GM19240 (cell line): ENCODE results near the gene CHRNA7.

Experiments
- DNase-seq: peaks from one replicate; pipeline ENCODE4 v3.0.0; 2011; ENCODE audit warnings: low spot score; ENCODE audit not compliant: insufficient read length

The CHRNA7 gene

DNA sequence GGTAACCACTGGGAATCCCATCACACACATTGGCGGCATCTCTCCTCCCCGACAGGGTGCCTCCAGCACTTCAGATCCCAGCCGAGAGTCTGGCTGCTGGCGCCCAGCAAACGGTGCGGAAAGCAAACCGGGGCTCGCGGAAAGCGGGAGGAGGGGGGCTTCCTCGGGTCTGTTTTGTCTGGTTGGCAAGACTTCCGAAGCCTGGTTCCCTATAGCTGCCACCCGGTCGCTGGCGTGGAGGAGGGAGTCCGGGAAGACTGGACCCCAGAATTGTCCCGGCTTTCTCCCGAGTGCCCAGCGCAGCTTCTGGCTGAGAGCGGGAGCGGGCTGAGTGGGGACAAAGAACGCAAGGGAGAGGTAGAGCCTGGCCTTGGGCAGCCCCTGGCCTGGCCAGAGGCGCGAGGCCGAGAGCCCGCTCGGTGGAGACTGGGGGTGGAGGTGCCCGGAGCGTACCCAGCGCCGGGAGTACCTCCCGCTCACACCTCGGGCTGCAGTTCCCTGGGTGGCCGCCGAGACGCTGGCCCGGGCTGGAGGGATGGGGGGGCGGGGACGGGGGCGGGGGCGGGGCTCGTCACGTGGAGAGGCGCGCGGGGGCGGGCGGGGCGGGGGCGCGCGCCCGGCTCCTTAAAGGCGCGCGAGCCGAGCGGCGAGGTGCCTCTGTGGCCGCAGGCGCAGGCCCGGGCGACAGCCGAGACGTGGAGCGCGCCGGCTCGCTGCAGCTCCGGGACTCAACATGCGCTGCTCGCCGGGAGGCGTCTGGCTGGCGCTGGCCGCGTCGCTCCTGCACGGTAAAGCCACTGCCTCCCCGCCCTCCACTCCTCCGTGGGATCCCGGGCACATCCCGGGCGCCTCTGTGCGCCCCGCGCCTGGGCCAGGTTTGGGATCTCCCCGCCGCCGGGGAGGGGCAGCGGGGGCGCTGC is at the start of gene CHRNA7:
Gene CHRNA7 (plus strand): TSS at position 654 of the 920 bp plus-strand sequence. CDS start 80 bp downstream, at position 734.
- DNase-seq, result no peak

DNA sequence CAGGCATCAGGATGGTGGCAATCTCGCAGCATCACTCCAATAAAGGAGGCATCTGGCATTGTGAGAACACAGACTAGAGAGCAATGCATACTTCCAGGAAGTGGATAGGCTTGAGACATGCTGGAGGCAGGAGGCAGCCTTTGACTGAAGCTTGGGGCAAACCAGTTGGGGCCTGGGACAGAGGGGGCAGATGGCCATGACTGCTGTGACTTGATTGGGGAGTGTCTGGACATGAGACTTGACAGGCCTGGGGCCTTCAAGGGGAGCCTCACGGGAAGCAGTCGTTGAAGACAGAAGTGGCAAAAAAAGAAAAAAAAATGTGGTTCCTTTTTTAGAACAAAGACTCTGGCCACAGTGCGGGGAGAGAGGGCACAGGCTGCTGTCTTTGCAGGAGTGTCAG is 44.7 kb upstream of the CHRNA7 start:
- DNase-seq, result no peak

DNA sequence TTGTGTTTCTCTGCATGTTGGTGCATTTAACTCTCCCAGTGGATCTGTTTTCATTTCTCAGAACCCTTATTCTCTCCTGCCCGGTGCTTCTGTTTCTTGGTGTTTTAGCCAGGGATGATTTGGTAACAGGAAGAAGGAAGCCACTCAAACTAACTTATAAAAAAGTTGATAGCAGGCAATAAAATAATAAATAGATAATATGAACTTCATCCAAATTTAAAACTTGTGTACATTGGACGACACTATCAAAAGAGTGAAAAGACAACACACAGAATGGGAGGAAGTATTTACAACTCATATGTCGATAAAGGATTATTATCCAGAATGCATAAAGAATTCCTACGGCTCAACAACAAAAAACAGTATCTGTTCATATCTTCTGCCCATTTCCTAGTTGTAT is 37.3 kb upstream of the CHRNA7 start:
- DNase-seq, result no peak

DNA sequence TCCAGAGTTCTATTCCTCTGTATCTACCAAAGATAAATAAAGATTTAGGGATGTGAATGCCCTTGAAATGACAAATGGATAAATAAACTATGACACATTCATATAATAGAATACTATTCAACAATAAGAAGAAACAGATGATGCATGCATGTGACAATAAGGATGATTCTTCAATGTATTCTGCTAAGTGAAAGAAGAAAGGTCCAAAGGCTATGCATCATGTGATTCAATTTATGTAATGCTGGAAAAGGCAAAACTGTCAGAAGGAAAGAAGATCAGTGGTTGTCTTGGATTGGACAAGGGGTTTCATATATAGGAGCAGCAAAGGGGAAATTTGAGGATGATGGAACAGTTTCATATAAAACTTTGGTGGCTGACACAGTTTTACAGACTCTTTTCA is 32.6 kb upstream of the CHRNA7 start:
- DNase-seq, result no peak

DNA sequence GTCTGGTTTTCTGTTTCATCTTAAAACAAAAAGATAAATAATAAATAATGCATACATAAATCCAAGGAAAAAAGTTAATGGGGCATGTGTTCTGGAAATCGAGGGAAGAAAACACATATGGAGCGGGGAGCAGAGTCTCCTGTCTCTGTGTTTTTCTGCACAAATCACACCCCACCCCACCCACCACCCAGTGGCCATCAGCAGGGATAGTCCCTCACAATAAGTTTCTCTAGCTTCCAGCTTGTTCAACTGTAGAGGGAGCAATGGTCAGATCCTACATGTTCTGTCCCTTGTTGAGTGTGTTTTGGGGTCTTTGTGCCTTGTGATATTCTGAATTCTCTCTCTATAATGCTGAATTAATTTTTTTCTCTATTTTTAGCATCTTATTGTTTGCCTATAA is 26.8 kb upstream of the CHRNA7 start:
- DNase-seq, result no peak

DNA sequence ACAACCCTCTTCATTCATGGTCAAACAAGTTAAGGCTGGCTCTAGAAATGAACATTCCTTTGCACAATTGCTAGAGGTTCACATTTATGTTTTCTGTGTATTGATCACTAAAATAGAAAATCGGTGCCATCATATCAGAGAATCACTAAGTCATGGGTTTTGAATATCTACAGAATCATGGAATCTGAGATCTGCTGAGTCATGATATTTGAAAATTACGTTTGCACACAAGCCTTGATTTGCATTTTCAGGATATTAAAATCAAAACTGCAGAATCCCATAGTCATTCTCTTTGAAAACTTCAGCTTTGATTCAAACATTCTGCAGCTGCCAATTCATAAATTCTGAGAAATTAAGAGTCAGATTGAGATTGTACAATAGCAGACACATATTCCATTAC is 26.1 kb upstream of the CHRNA7 start:
- DNase-seq, result no peak

DNA sequence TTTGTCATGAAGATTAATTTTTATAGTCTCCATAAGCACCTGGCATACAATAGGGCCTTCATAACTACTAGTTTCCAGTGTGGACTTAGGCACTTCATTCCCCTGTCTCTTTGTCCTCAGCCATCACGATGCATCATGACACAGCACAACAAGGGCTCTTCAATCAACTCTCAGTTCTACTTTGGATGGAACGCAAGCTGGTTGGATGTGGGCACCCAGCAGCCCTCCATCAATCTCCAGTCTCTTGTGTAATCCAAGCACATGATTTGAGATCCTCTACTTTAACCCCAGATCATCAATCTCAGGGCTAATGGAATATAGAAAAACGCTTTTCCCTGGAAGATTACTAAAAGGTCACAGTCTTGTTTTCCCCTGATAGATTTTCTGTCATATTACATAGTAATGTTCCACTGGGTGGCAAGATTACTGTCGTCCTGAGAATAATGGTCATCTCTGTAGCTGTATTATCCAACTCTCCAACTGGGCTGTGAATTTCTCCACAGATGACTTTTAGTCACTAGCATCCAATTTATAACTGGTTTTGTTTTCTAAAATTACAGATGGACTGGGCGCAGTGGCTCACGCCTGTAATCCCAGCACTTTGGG is 22.9 kb upstream of the CHRNA7 start:
- no peak for DNase-seq

DNA sequence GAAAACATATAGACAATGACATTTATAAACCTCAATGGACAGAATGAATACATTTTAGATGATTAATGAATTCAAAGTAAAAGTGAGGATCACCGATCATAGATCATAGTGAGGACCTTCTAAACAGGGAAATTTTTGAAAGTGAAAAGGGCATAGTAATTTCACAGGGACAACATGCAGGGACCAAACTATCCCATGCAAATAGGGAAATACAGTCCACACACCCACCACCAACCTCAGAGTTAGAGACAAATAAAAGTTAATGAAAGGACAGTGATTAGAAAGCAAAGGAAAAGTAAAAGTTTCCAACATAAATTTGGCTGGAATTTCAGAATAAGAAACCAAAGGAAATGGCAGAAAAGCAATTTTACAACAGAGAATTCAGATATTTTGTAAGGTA is 15.4 kb upstream of the CHRNA7 start:
- no peak for DNase-seq

DNA sequence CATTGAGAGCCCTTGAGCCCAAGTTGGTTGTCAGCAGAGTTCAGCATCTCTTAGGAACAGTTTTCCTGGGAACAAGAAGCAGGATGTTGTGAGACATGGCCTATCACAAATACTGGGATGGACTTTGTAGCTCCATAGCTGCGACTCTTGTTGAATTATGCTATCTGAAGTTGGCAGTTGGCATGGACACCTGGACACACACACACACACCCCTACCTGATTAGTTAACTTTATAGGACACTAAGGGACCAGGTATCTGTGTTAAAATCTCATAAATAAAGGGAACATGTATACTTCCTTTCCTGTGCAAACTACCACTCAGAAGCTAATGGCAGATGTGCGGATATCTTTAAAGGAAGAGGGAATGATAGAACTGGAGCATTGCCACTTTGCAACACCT is 10.2 kb upstream of the CHRNA7 start:
- DNase-seq, result no peak

DNA sequence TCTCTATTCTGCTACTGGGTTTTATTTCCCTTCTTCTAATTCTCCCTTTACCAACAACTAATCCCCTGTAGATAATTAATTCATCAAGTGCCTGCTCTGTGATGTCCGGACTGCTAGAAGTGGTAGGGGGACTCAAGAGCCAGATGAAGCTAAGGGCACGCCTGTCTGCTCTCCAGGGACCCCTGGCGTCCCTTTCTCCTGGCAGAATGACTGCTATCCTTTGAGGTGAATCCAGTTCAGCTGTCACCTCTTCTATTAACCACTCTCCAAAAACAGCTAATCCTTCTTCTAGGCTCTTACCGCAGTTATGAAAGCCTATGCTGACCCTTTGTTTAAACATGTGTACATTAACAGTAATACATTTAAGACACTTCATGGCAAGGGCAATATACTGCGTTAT is 1.4 kb upstream of the CHRNA7 start:
- DNase-seq, result no peak

DNA sequence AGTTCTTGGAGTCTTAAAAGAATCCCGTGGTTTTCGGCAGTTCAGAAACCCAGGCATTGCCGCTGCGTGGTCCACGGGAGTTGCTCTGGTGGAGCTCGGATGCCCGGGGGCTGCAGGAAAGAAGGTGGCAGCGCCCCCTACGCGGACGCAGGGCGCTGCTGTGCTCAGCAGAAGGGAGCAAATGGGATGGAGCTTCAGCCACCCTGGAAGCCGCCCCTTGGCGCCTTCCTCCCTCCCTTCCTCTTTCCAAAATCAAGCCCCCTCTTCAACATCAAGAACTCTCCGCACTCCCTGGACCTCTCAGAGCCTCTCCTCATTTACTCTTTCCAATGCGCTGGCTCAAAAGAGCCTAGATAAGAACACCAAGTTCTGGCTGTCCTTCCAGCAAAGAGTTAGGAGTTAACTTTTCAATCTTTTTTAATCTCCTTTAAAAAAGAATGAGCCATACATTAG is 880 bp upstream of the CHRNA7 start:
- no peak for DNase-seq

DNA sequence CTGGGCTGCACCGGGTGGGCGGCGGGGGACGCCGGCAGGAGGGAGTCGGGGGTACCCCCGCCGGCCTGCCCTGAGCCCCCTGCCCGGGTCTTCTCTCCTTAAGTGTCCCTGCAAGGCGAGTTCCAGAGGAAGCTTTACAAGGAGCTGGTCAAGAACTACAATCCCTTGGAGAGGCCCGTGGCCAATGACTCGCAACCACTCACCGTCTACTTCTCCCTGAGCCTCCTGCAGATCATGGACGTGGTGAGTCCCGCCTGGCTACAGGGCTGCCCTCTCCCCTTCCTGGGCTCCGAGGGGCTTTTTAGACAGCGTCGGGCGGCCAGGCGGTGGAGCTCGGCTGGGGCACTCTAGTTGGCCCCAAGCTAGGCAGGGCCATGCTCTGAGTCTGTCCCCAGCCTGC is 480 bp downstream of the CHRNA7 start:
- DNase-seq, result no peak

DNA sequence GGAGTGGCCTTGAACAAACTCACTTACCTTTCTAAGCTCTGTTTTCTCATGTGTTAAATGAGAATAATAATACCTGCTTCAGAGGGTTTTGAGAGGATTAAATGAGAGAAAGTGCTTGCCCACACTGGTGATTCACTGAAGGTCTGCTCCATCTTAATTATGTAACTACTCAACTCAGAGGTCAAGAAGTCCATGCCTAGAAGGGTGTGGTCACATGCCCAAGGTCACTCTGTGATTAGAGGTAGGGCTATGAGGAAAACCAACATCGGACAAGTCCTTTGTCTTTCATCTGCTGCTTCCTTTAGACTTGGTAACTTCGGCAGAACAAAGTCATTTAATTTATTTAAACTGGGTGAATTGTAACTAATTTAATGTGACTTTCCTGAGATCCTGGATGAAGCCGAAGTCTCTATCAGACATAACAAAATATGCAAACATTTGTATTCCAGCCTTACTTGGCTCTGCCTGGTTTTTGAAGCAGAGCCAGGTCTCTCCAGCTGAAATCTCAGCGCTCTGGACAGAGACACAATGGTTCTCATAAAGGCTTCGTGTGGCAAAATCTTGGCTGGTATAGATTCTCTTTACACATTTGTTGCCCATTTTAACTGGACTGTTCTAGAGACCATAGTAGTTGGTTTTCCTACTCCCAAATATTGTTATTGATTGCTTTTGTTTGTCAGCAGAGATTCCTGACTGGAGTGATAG is 3.0 kb downstream of the CHRNA7 start:
- no peak for DNase-seq

DNA sequence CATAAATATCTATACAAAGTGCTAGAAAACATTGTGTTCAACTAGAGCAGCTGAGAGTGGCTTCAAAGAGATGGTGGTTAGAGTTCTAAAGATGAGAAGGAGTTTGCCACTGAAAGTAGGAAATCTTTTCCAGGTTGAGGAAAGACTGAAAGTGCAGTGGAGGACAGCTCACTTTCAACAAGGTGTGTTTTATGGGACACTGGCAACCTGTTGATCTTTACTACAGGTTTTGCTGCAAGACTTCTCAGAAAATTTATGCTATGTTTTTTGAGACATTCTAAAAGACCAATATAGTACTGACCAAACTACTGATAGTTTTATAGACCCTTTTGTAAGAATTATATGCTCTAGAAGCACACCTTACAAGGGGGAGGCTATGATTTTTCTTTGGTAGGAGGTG is 3.8 kb downstream of the CHRNA7 start:
- no peak for DNase-seq

DNA sequence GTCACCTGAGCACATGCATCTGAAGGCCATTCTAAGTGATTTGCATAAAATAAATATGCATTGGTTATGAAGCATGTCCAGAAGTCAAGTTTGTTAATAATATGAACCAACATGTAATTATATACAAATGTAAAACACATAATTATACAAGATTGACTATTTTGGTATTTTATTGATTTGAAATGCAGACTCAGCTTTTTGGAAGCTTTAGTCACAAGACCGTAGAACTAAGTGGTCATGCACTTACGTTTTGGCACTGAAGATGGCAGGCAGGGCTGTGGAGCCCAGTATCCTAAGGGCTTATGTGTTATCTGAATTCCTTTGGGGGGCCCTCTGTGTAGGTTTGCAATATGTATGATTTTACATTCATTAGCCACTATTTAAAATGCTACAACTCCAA is 5.0 kb downstream of the CHRNA7 start:
- no peak for DNase-seq

DNA sequence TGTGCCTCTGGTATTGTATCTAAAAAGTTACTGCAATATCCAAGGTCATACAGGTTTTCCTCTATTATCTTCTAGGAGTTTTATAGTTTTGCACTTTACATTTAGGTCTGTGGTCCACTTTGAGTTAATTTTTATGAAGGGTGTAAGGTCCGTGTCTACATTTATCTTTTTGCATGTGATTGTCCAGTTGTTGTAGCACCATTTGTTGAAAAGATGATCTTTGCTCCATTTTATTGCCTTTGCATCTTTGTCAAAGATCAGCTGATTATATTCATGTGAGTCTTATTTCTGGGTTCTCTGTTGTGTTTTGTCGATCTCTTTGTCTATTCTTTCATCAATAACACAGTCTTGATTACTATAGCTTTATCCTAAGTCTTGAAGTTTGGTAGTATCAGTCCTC is 6.7 kb downstream of the CHRNA7 start:
- no peak for DNase-seq

DNA sequence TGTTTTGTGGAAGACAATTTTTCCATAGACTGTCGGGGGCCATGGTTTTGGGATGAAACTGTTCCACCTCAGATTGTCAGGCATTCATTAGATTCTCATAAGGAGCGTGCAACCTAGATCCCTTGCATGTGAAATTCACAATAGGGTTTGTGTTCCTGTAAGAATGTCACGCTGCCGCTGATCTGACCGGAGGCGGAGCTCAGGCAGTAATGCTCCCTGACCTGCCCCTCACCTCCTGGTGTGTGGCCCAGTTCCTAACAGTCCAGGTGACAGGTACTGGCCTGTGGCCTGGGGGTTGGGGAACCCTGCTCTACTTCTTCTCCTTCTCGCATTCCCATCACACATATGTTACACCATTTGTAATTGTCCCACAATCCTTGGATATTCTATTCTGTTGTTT is 11.0 kb downstream of the CHRNA7 start:
- DNase-seq, result no peak

DNA sequence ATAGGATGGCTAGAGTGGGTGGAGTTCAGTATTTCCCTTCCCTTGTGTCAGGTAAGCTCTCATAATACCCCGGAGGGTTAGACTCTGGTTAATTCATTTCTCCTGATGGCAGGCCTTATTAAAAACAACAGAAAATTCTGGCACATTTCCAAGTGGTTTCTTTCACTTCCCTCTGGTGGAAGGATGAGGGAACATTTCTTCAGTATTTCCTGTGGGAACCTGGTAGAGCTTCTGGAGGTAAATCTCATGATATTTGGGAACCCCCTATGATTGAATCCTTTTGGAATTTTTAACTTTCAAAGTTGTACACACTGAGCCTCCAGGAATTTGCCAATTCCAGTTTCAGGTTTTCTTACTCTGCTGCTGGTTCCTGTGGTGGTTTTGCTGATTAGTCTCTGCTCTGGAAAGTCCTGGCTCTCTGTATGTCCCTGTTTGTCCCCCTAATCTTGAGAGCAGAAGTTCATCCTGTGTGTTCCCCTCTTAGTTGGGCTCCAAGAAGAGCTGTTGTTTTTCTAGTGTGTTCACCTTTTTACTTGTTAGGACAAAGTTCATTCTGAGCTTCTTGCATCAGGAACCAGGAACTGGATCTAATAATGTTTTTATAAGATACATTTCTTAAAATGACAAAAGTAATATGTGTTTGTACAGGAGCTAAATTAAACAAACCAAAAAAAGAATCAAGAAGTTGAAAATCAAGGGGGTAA is 12.1 kb downstream of the CHRNA7 start:
- DNase-seq, result no peak

DNA sequence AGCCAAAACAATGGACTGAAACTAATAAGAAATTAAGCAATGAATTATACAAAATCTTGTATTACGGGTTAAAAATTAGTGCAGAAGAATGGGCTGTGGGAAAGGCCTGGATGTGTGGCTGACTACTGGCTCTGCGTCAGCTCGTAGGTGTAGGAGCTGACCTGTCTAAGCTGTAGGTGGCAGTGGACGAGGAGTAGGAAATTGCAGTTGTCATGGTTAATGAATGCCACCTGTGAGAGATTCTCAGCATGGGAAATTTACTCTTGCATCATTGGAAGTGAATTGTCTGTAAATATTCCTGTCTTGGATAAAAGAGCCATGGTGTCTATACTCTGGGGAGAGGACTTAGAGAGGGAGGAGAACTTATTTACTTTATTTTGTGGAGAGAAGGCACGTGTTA is 23.4 kb downstream of the CHRNA7 start:
- DNase-seq, result no peak

DNA sequence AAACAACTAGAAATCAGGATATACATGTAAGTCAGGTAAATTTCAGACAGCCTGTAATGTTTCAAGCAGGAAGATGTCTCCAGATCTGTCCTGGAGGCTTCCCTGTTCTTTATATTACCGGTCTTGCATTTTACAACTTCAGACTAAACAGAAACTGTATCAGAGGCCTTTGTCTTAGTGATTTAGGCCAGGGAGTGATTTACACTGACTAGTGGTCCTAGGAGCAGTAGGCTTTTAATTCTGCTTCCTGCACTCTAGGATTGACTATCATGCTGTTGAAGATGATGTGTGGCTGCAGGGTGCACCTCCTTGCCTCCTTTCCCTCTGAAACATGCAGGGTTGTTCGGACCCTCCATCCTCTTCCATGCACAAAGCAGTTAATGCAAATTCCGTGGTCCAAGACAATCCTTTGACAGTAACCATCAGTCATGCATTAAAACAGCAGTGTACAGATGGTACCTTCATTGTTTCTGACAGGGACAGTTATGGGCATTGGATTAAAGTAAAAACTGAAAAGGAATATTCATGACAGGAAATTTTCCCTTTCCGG is 27.6 kb downstream of the CHRNA7 start:
- DNase-seq, result no peak

DNA sequence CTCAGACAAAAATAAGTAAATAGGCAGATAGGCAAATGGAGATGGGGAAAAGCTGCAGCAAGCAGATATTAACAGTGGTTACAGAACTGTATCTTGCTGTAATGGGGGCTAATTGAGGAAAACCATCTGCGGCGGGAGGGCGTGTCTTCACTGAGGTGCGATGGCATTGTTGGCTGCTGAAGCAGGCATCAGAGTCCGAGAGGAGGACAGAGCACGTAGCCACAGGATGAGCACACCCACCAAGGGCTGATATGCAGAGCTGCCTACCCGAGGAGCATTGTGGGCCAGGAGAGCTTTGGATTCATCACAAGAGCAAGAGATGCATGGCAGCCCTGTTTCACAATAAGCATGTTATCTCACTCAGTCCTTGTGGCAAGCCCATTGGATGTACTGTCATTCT is 30.4 kb downstream of the CHRNA7 start:
- no peak for DNase-seq
